Loucy (cell line): Measurements from ENCODE around the gene ATP11B.

Experiments used
- CTCF ChIP-seq: fragments of 200-600 bp; sonication (generic); conservative IDR thresholded peaks from 2 replicates; pipeline ENCODE4 v1.5.1; 2014; ENCODE audit warnings: mild to moderate bottlenecking, antibody characterized with exemption, low read length
- EZH2phosphoT487 ChIP-seq: fragments of 200-600 bp; IDR thresholded peaks from 2 replicates; pipeline ENCODE4 v1.6.1; 2018; ENCODE audit warnings: antibody characterized with exemption, mild to moderate bottlenecking, moderate library complexity, borderline replicate concordance

DNA sequence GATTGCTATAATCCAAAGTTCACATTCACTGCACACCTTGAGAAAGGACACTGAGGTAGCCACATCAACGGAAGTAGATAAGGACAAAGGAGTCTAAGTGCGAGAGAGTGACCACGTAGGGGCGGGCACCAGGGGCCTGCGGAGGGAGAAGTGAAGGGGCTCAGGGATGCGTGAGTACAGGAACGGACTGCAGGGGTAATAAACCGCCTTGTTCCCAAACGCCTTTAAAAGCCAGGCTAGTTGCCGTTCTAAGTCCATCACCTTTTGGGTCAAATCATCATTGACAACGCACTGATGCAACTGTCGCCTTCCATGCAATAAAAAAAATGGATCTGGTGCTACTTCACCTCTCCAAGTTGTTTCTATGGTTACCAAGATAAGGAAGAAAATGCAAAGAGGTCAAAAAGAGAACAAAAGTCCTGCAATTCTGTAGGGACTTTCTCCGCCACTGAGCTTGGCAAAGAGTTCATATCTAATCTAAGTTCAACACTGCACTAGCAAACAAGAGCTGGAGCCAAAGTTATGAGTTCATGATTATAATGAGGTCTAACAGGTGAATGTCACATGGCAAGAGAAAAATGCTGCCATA lies 32.6 kb upstream of the ATP11B start:
- TF ChIP-seq CTCF (no peak), EZH2phosphoT487 (no peak)
